GM12801 (cell line): ENCODE data around the gene VIPR2.

Experiments used
- CTCF ChIP-seq: IDR thresholded peaks from one replicate; pipeline ENCODE4 v1.5.1; 2011; ENCODE audit warnings: control low read depth; ENCODE audit not compliant: insufficient read length; ENCODE audit errors: extremely low read depth

The VIPR2 gene

GRCh38 chr7:159023206-159023605, 121.5 kb downstream of the VIPR2 start:
- TF ChIP-seq CTCF: no peak

- no peak for TF ChIP-seq CTCF
These were observed 122.3 kb downstream of the VIPR2 start for GRCh38 chr7:159022238-159022993.

GRCh38 chr7:159020987-159021386, 123.7 kb downstream of the VIPR2 start:
- TF ChIP-seq CTCF: no peak

- TF ChIP-seq CTCF: no peak
These were observed 125.6 kb downstream of the VIPR2 start for GRCh38 chr7:159019111-159019510.

- no peak for TF ChIP-seq CTCF
These were observed 126.9 kb downstream of the VIPR2 start for GRCh38 chr7:159017741-159018140.

GRCh38 chr7:159017210-159017609, 127.5 kb downstream of the VIPR2 start:
- no peak for TF ChIP-seq CTCF

- no peak for TF ChIP-seq CTCF
These were observed 128.1 kb downstream of the VIPR2 start for GRCh38 chr7:159016591-159016990.
